Fibroblast of skin of right biceps (primary cell): ENCODE measurements around the gene RRP9.

Experiments
- DNase-seq: peaks from one replicate; pipeline ENCODE4 v3.0.0-alpha.2; 2013

Gene RRP9

GRCh38 chr3:51896607-51897305, 44.9 kb downstream of the RRP9 start:
- DNase-seq, result peak; percentile 4

GRCh38 chr3:51894939-51895338, 46.8 kb downstream of the RRP9 start:
- no peak for DNase-seq

GRCh38 chr3:51894391-51894790, 47.3 kb downstream of the RRP9 start:
- DNase-seq, result no peak

GRCh38 chr3:51891242-51892039, 50.3 kb downstream of the RRP9 start:
- DNase-seq, result no peak

- no peak for DNase-seq
These were observed 53.1 kb downstream of the RRP9 start for GRCh38 chr3:51888463-51889105.

GRCh38 chr3:51887620-51888019, 54.1 kb downstream of the RRP9 start:
- no peak for DNase-seq

- DNase-seq, result no peak
These were observed 55.3 kb downstream of the RRP9 start for GRCh38 chr3:51886447-51886846.
